ENCODE results near the gene IL36G. TPM values are rescaled to one million over a fixed set of nuclear protein-coding genes. Genes with fewer than 3 reads are reported as not detected.

IL36G gene
- total and polyA plus RNA-seq, 2 of the 13 experiments (the other 11 are each of a cell fraction or from before 2014, with no cell fraction given), result not detected

DNA sequence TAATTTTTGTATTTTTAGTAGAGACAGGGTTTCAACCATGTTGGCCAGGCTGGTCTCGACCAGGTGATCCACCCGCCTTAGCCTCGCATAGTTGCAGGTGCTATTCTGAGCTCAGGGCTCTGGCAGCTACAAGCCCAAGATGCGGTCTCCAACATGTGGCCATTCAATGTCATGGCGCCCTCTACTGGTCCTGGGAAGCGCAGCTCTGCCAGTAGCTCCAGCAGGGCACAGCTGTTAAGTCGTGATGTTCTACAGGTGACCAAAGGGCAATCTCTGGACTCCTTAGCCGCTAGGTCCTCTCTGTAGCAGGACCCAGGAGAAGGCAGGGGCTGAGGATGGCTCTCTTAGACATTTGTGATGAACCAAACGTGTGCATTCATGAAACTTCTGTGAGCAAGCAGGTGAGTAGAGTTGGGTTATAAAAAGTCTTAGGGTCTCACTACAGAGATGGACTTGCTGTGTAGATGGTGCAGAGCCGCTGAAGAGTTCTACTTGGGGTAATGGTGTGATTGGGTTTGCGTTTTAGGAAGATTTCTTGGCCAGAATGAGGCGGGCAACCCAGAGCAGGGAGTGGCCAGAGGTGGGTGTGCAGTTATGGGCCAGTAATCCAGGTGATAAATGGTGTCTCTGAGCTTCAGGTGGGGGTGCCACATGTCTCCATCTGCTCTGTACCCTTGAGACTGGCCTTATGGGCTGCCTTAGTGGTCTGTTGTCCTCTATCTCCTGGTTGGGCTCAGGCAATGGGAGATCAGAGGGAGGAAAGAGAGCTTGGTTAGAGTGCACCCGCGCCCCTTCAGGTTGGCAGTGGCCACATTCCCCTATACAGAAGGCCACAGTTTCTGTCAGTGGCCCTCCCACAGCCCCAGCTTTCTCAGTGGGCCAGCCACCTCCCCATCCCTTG is 35.8 kb upstream of the IL36G start:
- in situ Hi-C loops (cut with HindIII; ENCODE audit: extremely low pct_ligation_motif_present, low pct_unique_long_range_greater_than_20kb), result loop anchor here (5.0 kb wide), 1 partner anchor 190 kb away; no protein-coding TSS in a partner anchor
- Histone ChIP-seq H3K79me2 (ENCODE audit: insufficient read depth, low read length) (no peaks in the 10 kb centered on the region), H3K9me3 (ENCODE audit: low read length) (peaks cover 11% of the 10 kb centered on the region), H3K4me2 (ENCODE audit: low read depth, low read length) (no peak overlapping the region), H4K20me1 (ENCODE audit: insufficient read depth, low read length) (no peaks in the 10 kb centered on the region), H2AFZ (ENCODE audit: low read length) (no peak overlapping the region), H3K36me3 (replicated peaks in 1 of 2; ENCODE audit: control insufficient read depth in 1 of 2, insufficient read depth in 2 of 2, low read length in 2 of 2) (no peaks in the 10 kb centered on the region), H3K4me3 (replicated peaks in 1 of 3; ENCODE audit: insufficient read depth in 1 of 3, low read depth in 2 of 3, low read length in 3 of 3) (no peak overlapping the region), H3K27me3 (ENCODE audit: control insufficient read depth in 1 of 2, insufficient read depth in 2 of 2, low read length in 2 of 2) (no peaks in the 10 kb centered on the region; a peak in 1 of 5 replicates), H3K4me1 (ENCODE audit: insufficient read depth, low read length) (peaks cover 8% of the 10 kb centered on the region; the same call in 1 of the 2 replicates), H3K9ac (ENCODE audit: insufficient read depth, low read depth, low read length) (no peak overlapping the region), H3K27ac (ENCODE audit: extremely low read length, insufficient read depth, low read length) (no peak overlapping the region)
- DNase-seq (ENCODE audit: low spot score) (peak; percentile 70), ATAC-seq (peak; percentile 99), FAIRE-seq (peak; percentile 23)
- ChIA-PET CTCF (ENCODE audit: low intra/inter-chr PET ratio, low total read pairs) (interaction anchor here (1.2 to 2.9 kb wide), 3 partner anchors 191 to 194 kb away, joined by 3 to 25 read pairs (median 3); no protein-coding TSS in a partner anchor), POLR2A (interaction anchor here (0.7 to 1.3 kb wide), 2 partner anchors 190 to 193 kb away, joined by 4 read pairs; no protein-coding TSS in a partner anchor)
- 21% methylated on average over 12 of the region's 14 CpGs for WGBS (ENCODE audit: low lambda C conversion rate)
- intact Hi-C loops (cut with micrococcal nuclease; ENCODE audit: unreplicated experiment), result loop anchor here (1.0 to 5.0 kb wide), 2 partner anchors 180 to 193 kb away; partner anchors contain the start of gene CKAP2L
- no TSS peak for BruUV-seq (replicated peaks)
- peak; percentile 86 for TF ChIP-seq RAD21 (CRISPR knock-in tag; IDR thresholded peaks at IDR 0.05)
- TF ChIP-seq HNF4A (CRISPR knock-in tag; IDR thresholded peaks at IDR 0.05), result peak; percentile 55
- TF ChIP-seq, protein P1, sequence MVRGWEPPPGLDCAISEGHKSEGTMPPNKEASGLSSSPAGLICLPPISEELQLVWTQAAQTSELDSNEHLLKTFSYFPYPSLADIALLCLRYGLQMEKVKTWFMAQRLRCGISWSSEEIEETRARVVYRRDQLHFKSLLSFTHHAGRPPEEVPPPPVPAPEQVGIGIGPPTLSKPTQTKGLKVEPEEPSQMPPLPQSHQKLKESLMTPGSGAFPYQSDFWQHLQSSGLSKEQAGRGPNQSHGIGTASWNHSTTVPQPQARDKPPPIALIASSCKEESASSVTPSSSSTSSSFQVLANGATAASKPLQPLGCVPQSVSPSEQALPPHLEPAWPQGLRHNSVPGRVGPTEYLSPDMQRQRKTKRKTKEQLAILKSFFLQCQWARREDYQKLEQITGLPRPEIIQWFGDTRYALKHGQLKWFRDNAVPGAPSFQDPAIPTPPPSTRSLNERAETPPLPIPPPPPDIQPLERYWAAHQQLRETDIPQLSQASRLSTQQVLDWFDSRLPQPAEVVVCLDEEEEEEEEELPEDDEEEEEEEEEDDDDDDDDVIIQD (CRISPR knock-in tag; IDR thresholded peaks at IDR 0.05; ENCODE audit: low read depth), result no peak
- TF ChIP-seq KDM2A (CRISPR knock-in tag; IDR thresholded peaks at IDR 0.05; ENCODE audit: borderline replicate concordance, low read depth), result 0 out of 2 replicates have a peak, but pooled peaks have one; percentile 29
- TF ChIP-seq, protein P2, sequence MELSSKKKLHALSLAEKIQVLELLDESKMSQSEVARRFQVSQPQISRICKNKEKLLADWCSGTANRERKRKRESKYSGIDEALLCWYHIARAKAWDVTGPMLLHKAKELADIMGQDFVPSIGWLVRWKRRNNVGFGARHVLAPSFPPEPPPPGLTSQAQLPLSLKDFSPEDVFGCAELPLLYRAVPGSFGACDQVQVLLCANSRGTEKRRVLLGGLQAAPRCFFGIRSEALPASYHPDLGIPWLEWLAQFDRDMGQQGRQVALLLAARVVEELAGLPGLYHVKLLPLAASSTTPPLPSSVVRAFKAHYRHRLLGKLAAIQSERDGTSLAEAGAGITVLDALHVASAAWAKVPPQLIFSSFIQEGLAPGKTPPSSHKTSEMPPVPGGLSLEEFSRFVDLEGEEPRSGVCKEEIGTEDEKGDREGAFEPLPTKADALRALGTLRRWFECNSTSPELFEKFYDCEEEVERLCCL (CRISPR knock-in tag; IDR thresholded peaks at IDR 0.05; ENCODE audit: borderline replicate concordance), result no peak
- TF ChIP-seq, protein P3, sequence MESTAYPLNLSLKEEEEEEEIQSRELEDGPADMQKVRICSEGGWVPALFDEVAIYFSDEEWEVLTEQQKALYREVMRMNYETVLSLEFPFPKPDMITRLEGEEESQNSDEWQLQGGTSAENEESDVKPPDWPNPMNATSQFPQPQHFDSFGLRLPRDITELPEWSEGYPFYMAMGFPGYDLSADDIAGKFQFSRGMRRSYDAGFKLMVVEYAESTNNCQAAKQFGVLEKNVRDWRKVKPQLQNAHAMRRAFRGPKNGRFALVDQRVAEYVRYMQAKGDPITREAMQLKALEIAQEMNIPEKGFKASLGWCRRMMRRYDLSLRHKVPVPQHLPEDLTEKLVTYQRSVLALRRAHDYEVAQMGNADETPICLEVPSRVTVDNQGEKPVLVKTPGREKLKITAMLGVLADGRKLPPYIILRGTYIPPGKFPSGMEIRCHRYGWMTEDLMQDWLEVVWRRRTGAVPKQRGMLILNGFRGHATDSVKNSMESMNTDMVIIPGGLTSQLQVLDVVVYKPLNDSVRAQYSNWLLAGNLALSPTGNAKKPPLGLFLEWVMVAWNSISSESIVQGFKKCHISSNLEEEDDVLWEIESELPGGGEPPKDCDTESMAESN (CRISPR knock-in tag; conservative IDR thresholded peaks at IDR 0.05), result no peak
- TF ChIP-seq, protein P4, sequence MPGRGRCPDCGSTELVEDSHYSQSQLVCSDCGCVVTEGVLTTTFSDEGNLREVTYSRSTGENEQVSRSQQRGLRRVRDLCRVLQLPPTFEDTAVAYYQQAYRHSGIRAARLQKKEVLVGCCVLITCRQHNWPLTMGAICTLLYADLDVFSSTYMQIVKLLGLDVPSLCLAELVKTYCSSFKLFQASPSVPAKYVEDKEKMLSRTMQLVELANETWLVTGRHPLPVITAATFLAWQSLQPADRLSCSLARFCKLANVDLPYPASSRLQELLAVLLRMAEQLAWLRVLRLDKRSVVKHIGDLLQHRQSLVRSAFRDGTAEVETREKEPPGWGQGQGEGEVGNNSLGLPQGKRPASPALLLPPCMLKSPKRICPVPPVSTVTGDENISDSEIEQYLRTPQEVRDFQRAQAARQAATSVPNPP (CRISPR knock-in tag; IDR thresholded peaks at IDR 0.05), result no peak
- TF ChIP-seq ZNF644 (CRISPR knock-in tag; IDR thresholded peaks at IDR 0.05; ENCODE audit: low read depth), result 0 out of 2 replicates have a peak, but pooled peaks have one; percentile 45
- TF ChIP-seq, protein P5, sequence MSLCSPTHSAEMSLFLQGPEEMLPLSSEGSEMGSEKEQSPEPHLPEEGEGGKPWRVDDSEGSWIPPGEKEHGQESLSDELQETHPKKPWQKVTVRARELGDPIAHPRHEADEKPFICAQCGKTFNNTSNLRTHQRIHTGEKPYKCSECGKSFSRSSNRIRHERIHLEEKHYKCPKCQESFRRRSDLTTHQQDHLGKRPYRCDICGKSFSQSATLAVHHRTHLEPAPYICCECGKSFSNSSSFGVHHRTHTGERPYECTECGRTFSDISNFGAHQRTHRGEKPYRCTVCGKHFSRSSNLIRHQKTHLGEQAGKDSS (CRISPR knock-in tag; IDR thresholded peaks at IDR 0.05; ENCODE audit: borderline replicate concordance, low read depth), result peak; percentile 33; the same call in 1 of the 2 replicates
- TF ChIP-seq NFRKB (IDR thresholded peaks at IDR 0.05), result no peak
- TF ChIP-seq ZNF780A (CRISPR knock-in tag; IDR thresholded peaks at IDR 0.05), result no peak
- TF ChIP-seq ZSCAN25 (CRISPR knock-in tag; IDR thresholded peaks at IDR 0.05), result no peak
- TF ChIP-seq SAFB2 (CRISPR knock-in tag; IDR thresholded peaks at IDR 0.05; ENCODE audit: borderline replicate concordance, low read depth), result 0 out of 2 replicates have a peak, but pooled peaks have one; percentile 55
- TF ChIP-seq FOSL1 (CRISPR knock-in tag; IDR thresholded peaks at IDR 0.05; ENCODE audit: borderline replicate concordance), result no peak
- TF ChIP-seq SALL1 (CRISPR knock-in tag; IDR thresholded peaks at IDR 0.05), result peak; percentile 58; the same call in 1 of the 2 replicates
- peak; percentile 26; the same call in 1 of the 2 replicates for TF ChIP-seq ZNF547 (CRISPR knock-in tag; IDR thresholded peaks at IDR 0.05)

All from HepG2 (cell line).